Naive thymus-derived CD4-positive, alpha-beta T cell (primary cell): ENCODE results near the gene CALU. TPM values are rescaled to one million over a fixed set of nuclear protein-coding genes. Genes with fewer than 3 reads are reported as not detected.

Experiments used
- polyA plus RNA-seq, 2 donors: library from polyadenylated mRNA; unstranded; fragments of 300-500 nt; fragmentation: Illumina TruSeq; gene quantifications; one replicate each; pipeline ENCODE4 v1.2.3, GENCODE V29; 2021
- total RNA-seq, 6 experiments: library from RNA in 5 of 6; stranded (reverse) in 5 of 6; gene quantifications; 1 replicate in 5 of 6; 2 replicates in 1 of 6; pipeline ENCODE4 v1.2.3 and lab custom pipeline; 2021 to 2026

CALU gene
- total and polyA plus RNA-seq, 7 experiments from 2014 or later: 18.6 to 36.2 (median 22.2) TPM

Other genes with a start within 250 kb of the CALU start
- gene GARIN1A, start 67.1 kb upstream of the CALU start, total RNA-seq: 1 to 10 TPM in 4 of 5 experiments, under 1 TPM in 1; 0.70 to 2.8 (median 1.8) TPM
- not detected for gene GARIN1A, start 67.1 kb upstream of the CALU start, polyA plus RNA-seq
- not detected for gene OPN1SW, start 36.4 kb downstream of the CALU start, total RNA-seq
- gene OPN1SW, start 36.4 kb downstream of the CALU start, polyA plus RNA-seq: not detected
- gene CCDC136, start 52.6 kb downstream of the CALU start, total RNA-seq: 10 to 100 TPM in 1 of 5 experiments, 1 to 10 TPM in 4; 6.7 to 14.0 (median 9.6) TPM
- 1 to 10 TPM in 1 of 2 donors, under 1 TPM in 1; 0.70 to 1.6 TPM for gene CCDC136, start 52.6 kb downstream of the CALU start, polyA plus RNA-seq
- gene FLNC, start 91.0 kb downstream of the CALU start, total RNA-seq: under 1 TPM in 2 of 5 experiments, not detected in 3; 0.05 to 0.19 TPM
- gene FLNC, start 91.0 kb downstream of the CALU start, polyA plus RNA-seq: not detected
- gene ATP6V1F, start 123.5 kb downstream of the CALU start, total RNA-seq: 100 to 1,000 TPM in 2 of 5 experiments, 10 to 100 TPM in 3; 58.4 to 116 (median 79.1) TPM
- 100 to 1,000 TPM; 339 to 340 TPM for gene ATP6V1F, start 123.5 kb downstream of the CALU start, polyA plus RNA-seq
- gene KCP, start 171.3 kb downstream of the CALU start, total RNA-seq: 1 to 10 TPM in 1 of 5 experiments, under 1 TPM in 3, not detected in 1; 0.10 to 1.6 (median 0.24) TPM
- not detected for gene KCP, start 171.3 kb downstream of the CALU start, polyA plus RNA-seq
- 10 to 100 TPM in 1 of 5 experiments, 1 to 10 TPM in 4; 1.7 to 33.2 (median 4.6) TPM for gene IRF5, start 198.6 kb downstream of the CALU start, total RNA-seq
- gene IRF5, start 198.6 kb downstream of the CALU start, polyA plus RNA-seq: under 1 TPM; 0.38 to 0.95 TPM